Ishikawa (cell line): ENCODE data around the gene WNK2.

ENCODE experiments used
- EP300 ChIP-seq: IDR thresholded peaks from 2 replicates; pipeline ENCODE4 v1.6.1; 2012; ENCODE audit warnings: borderline replicate concordance
- TEAD4 ChIP-seq: IDR thresholded peaks from 2 replicates; pipeline ENCODE4 v1.6.1; 2012
- YY1 ChIP-seq: IDR thresholded peaks from 2 replicates; pipeline ENCODE4 v1.6.1; 2012; ENCODE audit warnings: low read depth
- TF ChIP-seq, protein P1 (sequence below): IDR thresholded peaks from 2 replicates; pipeline ENCODE4 v1.6.1; 2012; ENCODE audit warnings: low read depth, mild to moderate bottlenecking
- TF ChIP-seq, protein P2 (sequence below): IDR thresholded peaks from 2 replicates; pipeline ENCODE4 v1.6.1; 2012

DNA sequence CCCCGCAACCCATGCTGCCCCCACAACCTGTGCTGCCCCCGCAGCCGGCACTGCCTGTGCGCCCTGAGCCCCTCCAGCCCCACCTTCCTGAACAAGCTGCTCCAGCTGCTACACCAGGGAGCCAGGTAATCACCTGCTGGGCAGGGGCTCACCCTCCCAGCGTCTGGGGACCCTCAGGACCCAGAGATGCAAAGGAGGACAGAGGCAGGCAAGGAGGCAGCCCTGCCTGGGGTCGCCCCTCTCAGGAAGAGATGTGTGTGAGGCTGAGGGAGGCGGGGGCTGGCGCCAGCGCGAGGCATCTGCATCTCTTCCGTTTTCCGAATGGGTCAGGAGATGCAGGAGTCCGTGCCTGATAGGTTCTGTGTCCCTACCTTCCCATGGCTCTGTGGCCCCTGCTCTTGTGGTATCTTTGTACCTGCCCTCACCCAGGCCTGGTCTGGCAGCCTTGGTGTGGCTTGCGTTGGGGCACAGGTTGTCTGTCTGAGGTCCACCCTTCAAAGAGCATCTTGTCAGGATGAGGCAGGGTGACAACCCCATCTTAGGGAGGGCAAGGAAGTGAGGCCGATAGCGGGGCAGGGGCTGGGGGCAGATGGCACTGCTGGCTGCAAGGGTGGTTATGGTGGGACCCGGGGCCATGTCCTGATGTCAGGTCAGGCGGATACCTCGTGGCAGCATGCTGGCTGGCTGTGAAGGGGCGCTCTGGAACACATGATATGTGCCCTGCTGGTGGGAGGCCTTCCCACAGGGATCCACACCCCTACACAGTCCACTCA, 75.7 kb downstream of the WNK2 start:
- TF ChIP-seq, protein P1, sequence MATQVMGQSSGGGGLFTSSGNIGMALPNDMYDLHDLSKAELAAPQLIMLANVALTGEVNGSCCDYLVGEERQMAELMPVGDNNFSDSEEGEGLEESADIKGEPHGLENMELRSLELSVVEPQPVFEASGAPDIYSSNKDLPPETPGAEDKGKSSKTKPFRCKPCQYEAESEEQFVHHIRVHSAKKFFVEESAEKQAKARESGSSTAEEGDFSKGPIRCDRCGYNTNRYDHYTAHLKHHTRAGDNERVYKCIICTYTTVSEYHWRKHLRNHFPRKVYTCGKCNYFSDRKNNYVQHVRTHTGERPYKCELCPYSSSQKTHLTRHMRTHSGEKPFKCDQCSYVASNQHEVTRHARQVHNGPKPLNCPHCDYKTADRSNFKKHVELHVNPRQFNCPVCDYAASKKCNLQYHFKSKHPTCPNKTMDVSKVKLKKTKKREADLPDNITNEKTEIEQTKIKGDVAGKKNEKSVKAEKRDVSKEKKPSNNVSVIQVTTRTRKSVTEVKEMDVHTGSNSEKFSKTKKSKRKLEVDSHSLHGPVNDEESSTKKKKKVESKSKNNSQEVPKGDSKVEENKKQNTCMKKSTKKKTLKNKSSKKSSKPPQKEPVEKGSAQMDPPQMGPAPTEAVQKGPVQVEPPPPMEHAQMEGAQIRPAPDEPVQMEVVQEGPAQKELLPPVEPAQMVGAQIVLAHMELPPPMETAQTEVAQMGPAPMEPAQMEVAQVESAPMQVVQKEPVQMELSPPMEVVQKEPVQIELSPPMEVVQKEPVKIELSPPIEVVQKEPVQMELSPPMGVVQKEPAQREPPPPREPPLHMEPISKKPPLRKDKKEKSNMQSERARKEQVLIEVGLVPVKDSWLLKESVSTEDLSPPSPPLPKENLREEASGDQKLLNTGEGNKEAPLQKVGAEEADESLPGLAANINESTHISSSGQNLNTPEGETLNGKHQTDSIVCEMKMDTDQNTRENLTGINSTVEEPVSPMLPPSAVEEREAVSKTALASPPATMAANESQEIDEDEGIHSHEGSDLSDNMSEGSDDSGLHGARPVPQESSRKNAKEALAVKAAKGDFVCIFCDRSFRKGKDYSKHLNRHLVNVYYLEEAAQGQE: no peak
- TF ChIP-seq EP300 (no peak), YY1 (no peak), TEAD4 (no peak)
- TF ChIP-seq, protein P2, sequence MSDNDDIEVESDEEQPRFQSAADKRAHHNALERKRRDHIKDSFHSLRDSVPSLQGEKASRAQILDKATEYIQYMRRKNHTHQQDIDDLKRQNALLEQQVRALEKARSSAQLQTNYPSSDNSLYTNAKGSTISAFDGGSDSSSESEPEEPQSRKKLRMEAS: no peak
